HEK293 (cell line): Measurements from ENCODE around the gene STK32C.

Source experiments
- CTCF ChIA-PET: fragments of 350-600 bp; formaldehyde crosslinking; extraction: SDS; loops from one replicate; lab custom pipeline; 2021; ENCODE audit warnings: antibody characterized with exemption; lab: Yijun Ruan, JAX
- POLR2A ChIA-PET: fragments of 300-600 bp; formaldehyde crosslinking; extraction: SDS; loops from one replicate; lab custom pipeline; 2020; ENCODE audit warnings: antibody characterized with exemption, inconsistent platforms; lab: Yijun Ruan, JAX
- H3K27ac ChIP-seq: fragments of 200-500 bp; sonication (Bioruptor generic); 2 replicates; pipeline ENCODE4 v1.5.1; 2014; ENCODE audit warnings: low read depth, low read length, control low read depth, inconsistent platforms; ENCODE audit errors: extremely low read depth
- H3K36me3 ChIP-seq, 2 experiments: fragments of 200-500 bp in 1 of 2; sonication (Bioruptor generic) in 1 of 2; 1 replicate in 1 of 2; 2 replicates in 1 of 2; pipeline ENCODE4 v1.5.1; 2014 to 2017; ENCODE audit warnings: inconsistent platforms in 2 of 2, low read length in 2 of 2; ENCODE audit not compliant: control insufficient read depth in 2 of 2, insufficient read depth in 1 of 2
- H3K4me1 ChIP-seq: fragments of 200-500 bp; sonication (Bioruptor generic); 2 replicates; pipeline ENCODE4 v1.5.1; 2014; ENCODE audit warnings: mild to moderate bottlenecking, low read length, inconsistent platforms; ENCODE audit not compliant: control insufficient read depth, insufficient read depth
- H3K4me3 ChIP-seq: 2 replicates; pipeline ENCODE4 v1.5.1; 2011; ENCODE audit warnings: low read depth, mild to moderate bottlenecking, control low read depth, low read length, moderate library complexity
- H3K9me3 ChIP-seq: fragments of 200-500 bp; sonication (Bioruptor generic); 2 replicates; pipeline ENCODE4 v1.5.1; 2014; ENCODE audit warnings: low read depth, low read length, inconsistent platforms; ENCODE audit not compliant: control insufficient read depth, insufficient read depth
- HOXA7 ChIP-seq: sonication (generic); formaldehyde crosslinking; IDR thresholded peaks from 2 replicates; pipeline ENCODE4 v1.8.1; 2022; ENCODE audit warnings: missing genetic modification reagents, borderline replicate concordance
- KLF1 ChIP-seq: fragments of 450-650 bp; formaldehyde crosslinking; IDR thresholded peaks from 2 replicates; pipeline ENCODE4 v1.5.1; 2016; ENCODE audit warnings: missing biosample characterization, missing genetic modification characterization
- KLF10 ChIP-seq: fragments of 450-650 bp; IDR thresholded peaks from 2 replicates; pipeline ENCODE4 v1.5.1; 2018; ENCODE audit warnings: missing biosample characterization, mild to moderate bottlenecking, missing genetic modification characterization
- KLF8 ChIP-seq: fragments of 450-650 bp; formaldehyde crosslinking; IDR thresholded peaks from 2 replicates; pipeline ENCODE4 v1.5.1; 2016; ENCODE audit warnings: missing biosample characterization, missing genetic modification characterization
- KLF9 ChIP-seq: fragments of 450-650 bp; formaldehyde crosslinking; IDR thresholded peaks from 2 replicates; pipeline ENCODE4 v1.5.1; 2016; ENCODE audit warnings: missing biosample characterization, missing genetic modification characterization, low read depth
- REPIN1 ChIP-seq: fragments of 450-650 bp; formaldehyde crosslinking; IDR thresholded peaks from 2 replicates; pipeline ENCODE4 v1.5.1; 2017; ENCODE audit warnings: missing biosample characterization, missing genetic modification characterization, low read depth
- SCRT1 ChIP-seq: fragments of 450-650 bp; formaldehyde crosslinking; IDR thresholded peaks from 2 replicates; pipeline ENCODE4 v1.5.1; 2016; ENCODE audit warnings: missing biosample characterization, missing genetic modification characterization, borderline replicate concordance
- SP2 ChIP-seq: fragments of 450-650 bp; formaldehyde crosslinking; IDR thresholded peaks from 2 replicates; pipeline ENCODE4 v1.5.1; 2016; ENCODE audit warnings: missing biosample characterization, missing genetic modification characterization
- SP3 ChIP-seq: fragments of 450-650 bp; formaldehyde crosslinking; IDR thresholded peaks from 2 replicates; pipeline ENCODE4 v1.5.1; 2016; ENCODE audit warnings: missing biosample characterization, missing genetic modification characterization
- WT1 ChIP-seq: fragments of 450-650 bp; formaldehyde crosslinking; IDR thresholded peaks from 2 replicates; pipeline ENCODE4 v1.5.1; 2016; ENCODE audit warnings: missing biosample characterization, missing genetic modification characterization
- ZBTB17 ChIP-seq: fragments of 450-650 bp; formaldehyde crosslinking; IDR thresholded peaks from 2 replicates; pipeline ENCODE4 v1.5.1; 2016; ENCODE audit warnings: missing biosample characterization, missing genetic modification characterization
- ZBTB20 ChIP-seq: fragments of 450-650 bp; formaldehyde crosslinking; IDR thresholded peaks from 2 replicates; pipeline ENCODE4 v1.5.1; 2016; ENCODE audit warnings: missing biosample characterization, missing genetic modification characterization
- ZEB2 ChIP-seq: fragments of 450-650 bp; formaldehyde crosslinking; IDR thresholded peaks from 2 replicates; pipeline ENCODE4 v1.5.1; 2016; ENCODE audit warnings: missing biosample characterization, missing genetic modification characterization
- ZNF132 ChIP-seq: fragments of 450-650 bp; formaldehyde crosslinking; IDR thresholded peaks from 2 replicates; pipeline ENCODE4 v1.5.1; 2017; ENCODE audit warnings: missing biosample characterization, missing genetic modification characterization, borderline replicate concordance
- ZNF2 ChIP-seq: fragments of 450-650 bp; formaldehyde crosslinking; IDR thresholded peaks from 2 replicates; pipeline ENCODE4 v1.5.1; 2016; ENCODE audit warnings: missing biosample characterization, missing genetic modification characterization
- ZNF341 ChIP-seq: fragments of 450-650 bp; formaldehyde crosslinking; IDR thresholded peaks from 2 replicates; pipeline ENCODE4; 2016; ENCODE audit warnings: low read depth, missing biosample characterization, missing genetic modification characterization
- ZNF544 ChIP-seq: fragments of 450-650 bp; formaldehyde crosslinking; IDR thresholded peaks from 2 replicates; pipeline ENCODE4 v1.5.0; 2017; ENCODE audit warnings: missing biosample characterization, missing genetic modification characterization
- ZNF549 ChIP-seq: fragments of 450-650 bp; IDR thresholded peaks from 2 replicates; pipeline ENCODE4 v1.5.1; 2018; ENCODE audit warnings: missing biosample characterization, missing genetic modification characterization, mild to moderate bottlenecking, inconsistent platforms, moderate library complexity
- ZNF600 ChIP-seq: fragments of 450-650 bp; formaldehyde crosslinking; IDR thresholded peaks from 2 replicates; pipeline ENCODE4 v1.5.1; 2016; ENCODE audit warnings: missing biosample characterization, missing genetic modification characterization
- ZNF610 ChIP-seq: fragments of 450-650 bp; formaldehyde crosslinking; IDR thresholded peaks from 2 replicates; pipeline ENCODE4 v1.5.1; 2016; ENCODE audit warnings: missing biosample characterization, missing genetic modification characterization, borderline replicate concordance
- ZNF677 ChIP-seq: fragments of 450-650 bp; IDR thresholded peaks from 2 replicates; pipeline ENCODE4 v1.5.0; 2018; ENCODE audit warnings: missing biosample characterization, mild to moderate bottlenecking, missing genetic modification characterization, moderate library complexity
- ZNF76 ChIP-seq: fragments of 450-650 bp; formaldehyde crosslinking; IDR thresholded peaks from 2 replicates; pipeline ENCODE4; 2016; ENCODE audit warnings: low read depth, missing biosample characterization, missing genetic modification characterization, borderline replicate concordance
- ZNF777 ChIP-seq: fragments of 450-650 bp; formaldehyde crosslinking; IDR thresholded peaks from 2 replicates; pipeline ENCODE4 v1.5.1; 2017; ENCODE audit warnings: missing biosample characterization, missing genetic modification characterization, borderline replicate concordance
- ZNF785 ChIP-seq: fragments of 450-650 bp; formaldehyde crosslinking; IDR thresholded peaks from 2 replicates; pipeline ENCODE4 v1.5.1; 2016; ENCODE audit warnings: missing biosample characterization, missing genetic modification characterization
- ZNF843 ChIP-seq: fragments of 450-650 bp; formaldehyde crosslinking; IDR thresholded peaks from 2 replicates; pipeline ENCODE4 v1.5.1; 2016; ENCODE audit warnings: missing biosample characterization, missing genetic modification characterization
- ZSCAN30 ChIP-seq: fragments of 450-650 bp; IDR thresholded peaks from 2 replicates; pipeline ENCODE4 v1.5.1; 2018; ENCODE audit warnings: missing biosample characterization, mild to moderate bottlenecking, missing genetic modification characterization, moderate library complexity
- ZXDB ChIP-seq: fragments of 450-650 bp; formaldehyde crosslinking; IDR thresholded peaks from 2 replicates; pipeline ENCODE4 v1.5.1; 2016; ENCODE audit warnings: missing biosample characterization, missing genetic modification characterization
- TF ChIP-seq, protein P1 (sequence below): fragments of 450-650 bp; formaldehyde crosslinking; IDR thresholded peaks from 2 replicates; pipeline ENCODE4 v1.5.1; 2016; ENCODE audit warnings: missing biosample characterization, missing genetic modification characterization
- TF ChIP-seq, protein P2 (sequence below): fragments of 450-650 bp; formaldehyde crosslinking; IDR thresholded peaks from 2 replicates; pipeline ENCODE4 v1.5.1; 2017; ENCODE audit warnings: missing biosample characterization, mild to moderate bottlenecking, missing genetic modification characterization, moderate library complexity
- TF ChIP-seq, protein P3 (sequence below): fragments of 450-650 bp; formaldehyde crosslinking; IDR thresholded peaks from 2 replicates; pipeline ENCODE4 v1.5.1; 2017; ENCODE audit warnings: missing biosample characterization, missing genetic modification characterization
- TF ChIP-seq, protein P4 (sequence below): fragments of 450-650 bp; formaldehyde crosslinking; IDR thresholded peaks from 2 replicates; pipeline ENCODE4 v1.5.1; 2016; ENCODE audit warnings: missing biosample characterization, missing genetic modification characterization

Gene STK32C

DNA sequence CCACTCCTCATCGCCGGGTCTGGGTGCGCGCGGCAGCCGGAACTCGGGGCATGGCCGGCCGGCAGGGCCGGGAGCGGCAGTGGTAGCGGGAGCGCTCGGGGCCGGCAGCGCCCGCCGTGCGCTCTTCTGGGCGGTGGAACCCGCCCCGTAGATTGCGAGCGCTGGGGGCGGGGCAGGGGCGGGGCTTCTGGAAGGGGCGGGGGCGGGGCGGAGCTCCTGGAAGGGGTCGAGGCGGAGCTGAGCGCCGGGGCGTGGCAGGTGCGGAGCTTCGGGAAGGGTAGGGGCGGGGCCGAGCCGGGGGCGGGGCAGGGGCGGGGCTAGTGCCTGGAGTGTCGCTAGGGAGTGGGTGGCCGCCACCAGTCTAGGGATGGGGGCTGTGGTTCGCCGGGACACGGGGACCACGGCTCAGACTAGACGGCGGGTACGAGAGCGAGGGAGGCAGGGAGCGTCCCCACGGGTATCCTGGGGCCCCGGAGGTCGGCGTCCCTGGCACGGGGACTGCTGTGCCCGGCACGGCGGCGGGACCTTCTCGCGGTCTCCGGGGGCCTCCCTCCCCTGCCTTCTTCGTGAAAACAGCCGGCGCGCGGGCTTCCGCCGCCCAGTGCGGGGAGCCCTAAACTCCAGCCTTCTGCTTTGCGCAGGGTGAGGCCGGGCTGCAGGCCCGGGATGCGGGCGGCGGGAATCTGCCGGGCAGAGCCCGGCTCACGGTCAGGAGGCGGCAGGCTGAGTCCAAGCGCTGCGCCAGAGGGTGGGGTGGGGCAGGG is at the start of gene STK32C:
Gene STK32C, minus strand, starts transcription at position 128 of the 764 bp plus-strand sequence. Its CDS starts 117 bp downstream, at position 11.
- ChIA-PET POLR2A (interaction anchor here (0.6 to 1.5 kb wide), 9 partner anchors 8 to 719 kb away, joined by 3 to 7 read pairs (median 4); partner anchors contain the start of gene LRRC27), CTCF (no interaction called here)
- Histone ChIP-seq H3K4me1 (no peaks in the 10 kb centered on the region; the same call in 1 of the 2 replicates), H3K9me3 (no peaks in the 10 kb centered on the region; the same call in 1 of the 2 replicates), H3K4me3 (peak within 1 kb of the TSS; percentile 56), H3K36me3 (no peaks in the 10 kb centered on the region), H3K27ac (no peak within 1 kb of the TSS; the same call in 1 of the 2 replicates)
- TF ChIP-seq ZXDB (tag by site-specific recombination) (peak; percentile 49), ZSCAN30 (no peak), KLF9 (tag by site-specific recombination) (peak; percentile 89), KLF8 (tag by site-specific recombination) (peak; percentile 88), ZNF132 (tag by site-specific recombination) (no peak), ZEB2 (tag by site-specific recombination) (0 out of 2 replicates have a peak, but pooled peaks have one; percentile 37), KLF10 (tag by site-specific recombination) (peak; percentile 90), KLF1 (tag by site-specific recombination) (peak; percentile 66), SCRT1 (tag by site-specific recombination) (no peak), ZNF544 (no peak), SP3 (tag by site-specific recombination) (peak; percentile 75), ZNF785 (no peak), ZNF843 (tag by site-specific recombination) (peak; percentile 35; the same call in 1 of the 2 replicates), ZNF76 (peak; percentile 47; the same call in 1 of the 2 replicates), ZNF610 (tag by site-specific recombination) (0 out of 2 replicates have a peak, but pooled peaks have one; percentile 33), ZBTB17 (tag by site-specific recombination) (0 out of 2 replicates have a peak, but pooled peaks have one; percentile 26), ZNF600 (tag by site-specific recombination) (peak; percentile 50; the same call in 1 of the 2 replicates), ZBTB20 (tag by site-specific recombination) (peak; percentile 89), ZNF341 (tag by site-specific recombination) (peak; percentile 86), HOXA7 (no peak), REPIN1 (tag by site-specific recombination) (no peak), WT1 (peak; percentile 49; the same call in 1 of the 2 replicates), ZNF777 (tag by site-specific recombination) (peak; percentile 76; the same call in 1 of the 2 replicates), SP2 (tag by site-specific recombination) (peak; percentile 66), ZNF2 (tag by site-specific recombination) (0 out of 2 replicates have a peak, but pooled peaks have one; percentile 36), ZNF549 (tag by site-specific recombination) (0 out of 2 replicates have a peak, but pooled peaks have one; percentile 17), ZNF677 (no peak)
- TF ChIP-seq, protein P1, sequence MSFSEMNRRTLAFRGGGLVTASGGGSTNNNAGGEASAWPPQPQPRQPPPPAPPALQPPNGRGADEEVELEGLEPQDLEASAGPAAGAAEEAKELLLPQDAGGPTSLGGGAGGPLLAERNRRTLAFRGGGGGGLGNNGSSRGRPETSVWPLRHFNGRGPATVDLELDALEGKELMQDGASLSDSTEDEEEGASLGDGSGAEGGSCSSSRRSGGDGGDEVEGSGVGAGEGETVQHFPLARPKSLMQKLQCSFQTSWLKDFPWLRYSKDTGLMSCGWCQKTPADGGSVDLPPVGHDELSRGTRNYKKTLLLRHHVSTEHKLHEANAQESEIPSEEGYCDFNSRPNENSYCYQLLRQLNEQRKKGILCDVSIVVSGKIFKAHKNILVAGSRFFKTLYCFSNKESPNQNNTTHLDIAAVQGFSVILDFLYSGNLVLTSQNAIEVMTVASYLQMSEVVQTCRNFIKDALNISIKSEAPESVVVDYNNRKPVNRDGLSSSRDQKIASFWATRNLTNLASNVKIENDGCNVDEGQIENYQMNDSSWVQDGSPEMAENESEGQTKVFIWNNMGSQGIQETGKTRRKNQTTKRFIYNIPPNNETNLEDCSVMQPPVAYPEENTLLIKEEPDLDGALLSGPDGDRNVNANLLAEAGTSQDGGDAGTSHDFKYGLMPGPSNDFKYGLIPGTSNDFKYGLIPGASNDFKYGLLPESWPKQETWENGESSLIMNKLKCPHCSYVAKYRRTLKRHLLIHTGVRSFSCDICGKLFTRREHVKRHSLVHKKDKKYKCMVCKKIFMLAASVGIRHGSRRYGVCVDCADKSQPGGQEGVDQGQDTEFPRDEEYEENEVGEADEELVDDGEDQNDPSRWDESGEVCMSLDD: no peak
- TF ChIP-seq, protein P2, sequence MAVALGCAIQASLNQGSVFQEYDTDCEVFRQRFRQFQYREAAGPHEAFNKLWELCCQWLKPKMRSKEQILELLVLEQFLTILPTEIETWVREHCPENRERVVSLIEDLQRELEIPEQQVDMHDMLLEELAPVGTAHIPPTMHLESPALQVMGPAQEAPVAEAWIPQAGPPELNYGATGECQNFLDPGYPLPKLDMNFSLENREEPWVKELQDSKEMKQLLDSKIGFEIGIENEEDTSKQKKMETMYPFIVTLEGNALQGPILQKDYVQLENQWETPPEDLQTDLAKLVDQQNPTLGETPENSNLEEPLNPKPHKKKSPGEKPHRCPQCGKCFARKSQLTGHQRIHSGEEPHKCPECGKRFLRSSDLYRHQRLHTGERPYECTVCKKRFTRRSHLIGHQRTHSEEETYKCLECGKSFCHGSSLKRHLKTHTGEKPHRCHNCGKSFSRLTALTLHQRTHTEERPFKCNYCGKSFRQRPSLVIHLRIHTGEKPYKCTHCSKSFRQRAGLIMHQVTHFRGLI (tag by site-specific recombination): peak; percentile 46; the same call in 1 of the 2 replicates
- TF ChIP-seq, protein P3, sequence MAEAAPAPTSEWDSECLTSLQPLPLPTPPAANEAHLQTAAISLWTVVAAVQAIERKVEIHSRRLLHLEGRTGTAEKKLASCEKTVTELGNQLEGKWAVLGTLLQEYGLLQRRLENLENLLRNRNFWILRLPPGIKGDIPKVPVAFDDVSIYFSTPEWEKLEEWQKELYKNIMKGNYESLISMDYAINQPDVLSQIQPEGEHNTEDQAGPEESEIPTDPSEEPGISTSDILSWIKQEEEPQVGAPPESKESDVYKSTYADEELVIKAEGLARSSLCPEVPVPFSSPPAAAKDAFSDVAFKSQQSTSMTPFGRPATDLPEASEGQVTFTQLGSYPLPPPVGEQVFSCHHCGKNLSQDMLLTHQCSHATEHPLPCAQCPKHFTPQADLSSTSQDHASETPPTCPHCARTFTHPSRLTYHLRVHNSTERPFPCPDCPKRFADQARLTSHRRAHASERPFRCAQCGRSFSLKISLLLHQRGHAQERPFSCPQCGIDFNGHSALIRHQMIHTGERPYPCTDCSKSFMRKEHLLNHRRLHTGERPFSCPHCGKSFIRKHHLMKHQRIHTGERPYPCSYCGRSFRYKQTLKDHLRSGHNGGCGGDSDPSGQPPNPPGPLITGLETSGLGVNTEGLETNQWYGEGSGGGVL: peak; percentile 57; the same call in 1 of the 2 replicates
- TF ChIP-seq, protein P4, sequence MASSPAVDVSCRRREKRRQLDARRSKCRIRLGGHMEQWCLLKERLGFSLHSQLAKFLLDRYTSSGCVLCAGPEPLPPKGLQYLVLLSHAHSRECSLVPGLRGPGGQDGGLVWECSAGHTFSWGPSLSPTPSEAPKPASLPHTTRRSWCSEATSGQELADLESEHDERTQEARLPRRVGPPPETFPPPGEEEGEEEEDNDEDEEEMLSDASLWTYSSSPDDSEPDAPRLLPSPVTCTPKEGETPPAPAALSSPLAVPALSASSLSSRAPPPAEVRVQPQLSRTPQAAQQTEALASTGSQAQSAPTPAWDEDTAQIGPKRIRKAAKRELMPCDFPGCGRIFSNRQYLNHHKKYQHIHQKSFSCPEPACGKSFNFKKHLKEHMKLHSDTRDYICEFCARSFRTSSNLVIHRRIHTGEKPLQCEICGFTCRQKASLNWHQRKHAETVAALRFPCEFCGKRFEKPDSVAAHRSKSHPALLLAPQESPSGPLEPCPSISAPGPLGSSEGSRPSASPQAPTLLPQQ (tag by site-specific recombination): 0 out of 2 replicates have a peak, but pooled peaks have one; percentile 36
